H1 (cell line): ENCODE data around the gene ANO2. TPM values are rescaled to one million over a fixed set of nuclear protein-coding genes. Genes with fewer than 3 reads are reported as not detected.

Experiments used
- CTCF ChIA-PET: fragments of 300-600 bp; sonication (Branson Sonifier 250); formaldehyde crosslinking; loops from one replicate; lab custom pipeline; 2021; ENCODE audit not compliant: partially characterized antibody; lab: Charles Lee
- POLR2A ChIA-PET: fragments of 300-600 bp; sonication (Branson Sonifier 250); formaldehyde crosslinking; loops from one replicate; lab custom pipeline; 2021; ENCODE audit warnings: inconsistent platforms; ENCODE audit not compliant: partially characterized antibody; lab: Charles Lee
- DNase-seq, 2 experiments: peaks; one replicate each; pipeline versions ENCODE4 v3.0.0 to v3.0.0-alpha.2; 2010 to 2022; ENCODE audit warnings: low spot score in 2 of 2, low read depth in 1 of 2, mixed read lengths in 1 of 2
- FAIRE-seq: peaks from 2 replicates; lab custom pipeline; 2011; peaks lifted over from hg19 to GRCh38; lab: Jason Lieb, UNC
- H2AFZ ChIP-seq: 2 replicates; pipeline ENCODE4 v1.8.1; 2012; ENCODE audit warnings: low read length, inconsistent platforms
- H2AK5ac ChIP-seq: 2 replicates; pipeline ENCODE4 v1.6.1; 2013; ENCODE audit warnings: low read depth, low read length
- H2BK120ac ChIP-seq: replicated peaks from 2 replicates; pipeline ENCODE3; 2013; ENCODE audit warnings: low read depth, low read length, inconsistent platforms
- H2BK12ac ChIP-seq: 2 replicates; pipeline ENCODE4 v1.6.1; 2013; ENCODE audit warnings: low read depth, low read length
- H2BK15ac ChIP-seq: 2 replicates; pipeline ENCODE4 v1.6.1; 2013; ENCODE audit warnings: low read length
- H2BK20ac ChIP-seq: 2 replicates; pipeline ENCODE4 v1.6.1; 2013; ENCODE audit warnings: low read length
- H2BK5ac ChIP-seq: 2 replicates; pipeline ENCODE4 v1.6.1; 2013; ENCODE audit warnings: low read depth, low read length
- H3K14ac ChIP-seq: 2 replicates; pipeline ENCODE4 v1.6.1; 2013; ENCODE audit warnings: inconsistent platforms; ENCODE audit not compliant: insufficient read length
- H3K18ac ChIP-seq: 2 replicates; pipeline ENCODE4 v1.6.1; 2013; ENCODE audit warnings: low read length; ENCODE audit errors: extremely low read depth
- H3K23ac ChIP-seq: 2 replicates; pipeline ENCODE4 v1.6.1; 2013; ENCODE audit warnings: inconsistent platforms; ENCODE audit not compliant: insufficient read length
- H3K23me2 ChIP-seq: 2 replicates; pipeline ENCODE4 v1.6.1; 2013; ENCODE audit warnings: low read depth, low read length
- H3K27ac ChIP-seq: 2 replicates; pipeline ENCODE4 v1.6.1; 2011; ENCODE audit warnings: low read depth, low read length, inconsistent platforms
- H3K27me3 ChIP-seq, 4 experiments: replicated peaks in 1 of 4; 1 replicate in 1 of 4; 2 replicates in 3 of 4; pipeline versions ENCODE4 v1.6.1 to v1.8.1; 2011 to 2013; ENCODE audit warnings: low read length in 3 of 4, mild to moderate bottlenecking in 3 of 4, inconsistent platforms in 2 of 4, mixed read lengths in 2 of 4, moderate library complexity in 1 of 4; ENCODE audit not compliant: control insufficient read depth in 3 of 4, insufficient read depth in 3 of 4; ENCODE audit errors: extremely low read depth in 1 of 4
- H3K36me3 ChIP-seq, 4 experiments: 2 replicates each; pipeline versions ENCODE4 v1.6.1 to v1.8.1; 2011 to 2013; ENCODE audit warnings: mild to moderate bottlenecking in 4 of 4, low read length in 3 of 4, moderate library complexity in 2 of 4, control low read depth in 1 of 4, inconsistent platforms in 1 of 4; ENCODE audit not compliant: insufficient read depth in 4 of 4, control insufficient read depth in 2 of 4
- H3K4ac ChIP-seq: replicated peaks from 2 replicates; pipeline ENCODE3; 2013; ENCODE audit warnings: low read length, low read depth, mixed read lengths, inconsistent platforms; ENCODE audit not compliant: insufficient read length
- H3K4me1 ChIP-seq, 4 experiments: replicated peaks in 1 of 4; 1 replicate in 1 of 4; 2 replicates in 3 of 4; pipeline versions ENCODE4 v1.6.1 to v1.8.1; 2011 to 2013; ENCODE audit warnings: low read length in 3 of 4, inconsistent platforms in 2 of 4, mixed read lengths in 1 of 4; ENCODE audit not compliant: insufficient read depth in 4 of 4, control insufficient read depth in 3 of 4
- H3K4me2 ChIP-seq, 2 experiments: 2 replicates each; pipeline versions ENCODE4 v1.6.1 to v1.8.1; 2011 to 2013; ENCODE audit warnings: low read depth in 2 of 2, low read length in 2 of 2, control low read depth in 1 of 2, inconsistent platforms in 1 of 2, mild to moderate bottlenecking in 1 of 2; ENCODE audit not compliant: insufficient read depth in 1 of 2
- H3K4me3 ChIP-seq, 4 experiments: fragments of 200-600, 300-600 bp in 1 of 4; sonication (generic), shearing (Covaris generic), sonication (Bioruptor Twin) in 1 of 4; 2 replicates each; pipeline versions ENCODE4 v1.5.1 to v1.8.1; 2011 to 2016; ENCODE audit warnings: low read length in 4 of 4, low read depth in 3 of 4, control low read depth in 2 of 4, inconsistent platforms in 2 of 4, mild to moderate bottlenecking in 2 of 4, mixed read lengths in 1 of 4, moderate library complexity in 1 of 4; ENCODE audit not compliant: insufficient read depth in 2 of 4; ENCODE audit errors: extremely low read depth in 1 of 4
- H3K56ac ChIP-seq: replicated peaks from 2 replicates; pipeline ENCODE3; 2013; ENCODE audit warnings: low read depth, mild to moderate bottlenecking, mixed read lengths, low read length, inconsistent platforms; ENCODE audit not compliant: insufficient read length
- H3K79me1 ChIP-seq: 2 replicates; pipeline ENCODE4 v1.6.1; 2013; ENCODE audit warnings: low read depth, low read length, control low read depth
- H3K79me2 ChIP-seq, 2 experiments: 2 replicates each; pipeline versions ENCODE4 v1.6.1 to v1.8.1; 2012 to 2013; ENCODE audit warnings: low read length in 2 of 2, mild to moderate bottlenecking in 2 of 2, inconsistent platforms in 1 of 2; ENCODE audit not compliant: insufficient read depth in 2 of 2, control insufficient read depth in 1 of 2
- H3K9ac ChIP-seq, 4 experiments: replicated peaks in 1 of 4; 1 replicate in 1 of 4; 2 replicates in 3 of 4; pipeline versions ENCODE4 v1.6.1 to v1.8.1; 2011 to 2013; ENCODE audit warnings: low read depth in 3 of 4, low read length in 3 of 4, control low read depth in 2 of 4, mild to moderate bottlenecking in 2 of 4, moderate library complexity in 2 of 4, inconsistent platforms in 1 of 4; ENCODE audit errors: extremely low read depth in 1 of 4
- H3K9me3 ChIP-seq, 2 experiments: 2 replicates each; pipeline versions ENCODE4 v1.6.1 to v1.8.1; 2012 to 2013; ENCODE audit warnings: mild to moderate bottlenecking in 2 of 2, moderate library complexity in 2 of 2, control low read depth in 1 of 2, inconsistent platforms in 1 of 2, low read depth in 1 of 2, low read length in 1 of 2, mixed read lengths in 1 of 2; ENCODE audit not compliant: insufficient read depth in 2 of 2
- H4K20me1 ChIP-seq, 2 experiments: replicated peaks in 1 of 2; 2 replicates each; pipeline versions ENCODE3 to v1.8.1; 2011 to 2013; ENCODE audit warnings: inconsistent platforms in 2 of 2, low read length in 2 of 2, mild to moderate bottlenecking in 1 of 2; ENCODE audit not compliant: insufficient read depth in 2 of 2, control insufficient read depth in 1 of 2
- H4K5ac ChIP-seq: 2 replicates; pipeline ENCODE4 v1.6.1; 2013; ENCODE audit warnings: low read length, low read depth, mixed read lengths, inconsistent platforms; ENCODE audit not compliant: insufficient read length
- H4K8ac ChIP-seq: 2 replicates; pipeline ENCODE4 v1.8.0; 2013; ENCODE audit warnings: mild to moderate bottlenecking, moderate library complexity, low read length, inconsistent platforms; ENCODE audit not compliant: insufficient read depth; ENCODE audit errors: extremely low read depth
- H4K91ac ChIP-seq: replicated peaks from 2 replicates; pipeline ENCODE3; 2013; ENCODE audit warnings: low read length, mixed read lengths, inconsistent platforms; ENCODE audit not compliant: insufficient read length
- RAD21 ChIP-seq, 2 experiments: IDR thresholded peaks in 1 of 2; conservative IDR thresholded peaks in 1 of 2; 2 replicates each; pipeline ENCODE4 v1.6.1; 2011; ENCODE audit warnings: low read depth in 2 of 2, low read length in 2 of 2, improper control_type of control experiment in 1 of 2, inconsistent platforms in 1 of 2, mild to moderate bottlenecking in 1 of 2, moderate library complexity in 1 of 2
- SAP30 ChIP-seq: fragments of 300-600 bp; sonication (generic); IDR thresholded peaks from 2 replicates; pipeline ENCODE4 v1.7.1; 2012; ENCODE audit warnings: low read length, moderate library complexity, mild to moderate bottlenecking, inconsistent platforms; ENCODE audit not compliant: insufficient read depth, insufficient replicate concordance
- WGBS, 2 experiments: shearing (Covaris generic) in 1 of 2; methylation state at CpG; one replicate each; pipeline versions ENCODE4 v1.1.6 to v1.1.7; 2013 to 2015; ENCODE audit warnings: low lambda C conversion rate in 2 of 2, mixed read lengths in 2 of 2, inconsistent platforms in 1 of 2, low coverage in 1 of 2, missing lambda C conversion rate in 1 of 2; ENCODE audit not compliant: insufficient replicate concordance in 2 of 2, insufficient coverage in 1 of 2, insufficient read length in 1 of 2; ENCODE audit errors: extremely low coverage in 1 of 2, missing lambda C conversion rate in 1 of 2; 5-methylcytosine and 5-hydroxymethylcytosine counted together
- polyA plus RNA-seq, 7 experiments: library from polyadenylated mRNA; depleted of rRNA in 3 of 7; stranded (reverse) in 5 of 7; unstranded in 2 of 7; fragments of >200 nt in 5 of 7; fragments of 200-250 nt in 2 of 7; gene quantifications; 1 replicate in 5 of 7; 2 replicates in 1 of 7; 4 replicates in 1 of 7; pipeline versions ENCODE4 v1.2.1 to v1.2.3, GENCODE V29; 2011 to 2013; ENCODE audit warnings: missing spikeins in 2 of 7, mixed read lengths in 2 of 7
- total RNA-seq: library from RNA; stranded (reverse); fragmentation: NEBNext Ultra II Directional; extraction: Animal tissue kit (Norgen Biotek cat#: 25700); gene quantifications from 2 replicates; pipeline ENCODE4 v1.2.1, GENCODE V29; 2021
- TF ChIP-seq, protein P1 (sequence below), 3 experiments: IDR thresholded peaks; 1 replicate in 2 of 3; 2 replicates in 1 of 3; pipeline versions ENCODE4 v1.5.1 to v1.6.1; 2011; ENCODE audit warnings: low read length in 3 of 3, mild to moderate bottlenecking in 3 of 3, inconsistent platforms in 2 of 3, low read depth in 1 of 3, moderate library complexity in 1 of 3; ENCODE audit not compliant: insufficient read depth in 1 of 3; ENCODE audit errors: control extremely low read depth in 1 of 3
- TF ChIP-seq, protein P2 (sequence below): IDR thresholded peaks from 2 replicates; pipeline ENCODE4 v1.6.1; 2012; ENCODE audit warnings: low read length, inconsistent platforms

Gene ANO2
- total and polyA plus RNA-seq, 2 of the 8 experiments (the other 6 are each of a cell fraction or from before 2014, with no cell fraction given): 1.9 to 5.5 TPM

DNA sequence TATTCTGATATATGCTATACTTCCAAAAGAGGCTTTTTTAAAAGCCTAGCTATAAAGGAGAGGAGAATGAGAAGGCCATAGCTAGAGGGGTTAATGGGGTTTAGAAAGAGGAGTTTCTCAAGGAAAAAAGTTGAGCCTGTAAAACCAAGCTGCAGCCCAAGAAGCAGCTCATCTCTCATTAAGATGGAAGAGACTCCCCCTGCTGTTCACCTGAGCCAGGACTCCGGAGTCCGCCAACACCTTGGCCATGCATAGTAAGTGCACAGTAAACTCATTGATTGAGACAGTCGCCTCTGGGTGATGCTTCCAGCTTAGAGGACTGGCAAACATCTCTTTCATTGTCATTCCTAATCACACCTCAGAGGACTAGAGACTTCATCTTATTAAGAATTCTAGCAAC lies 46.2 kb downstream of the ANO2 start:
- Histone ChIP-seq H3K4ac (no peak overlapping the region), H3K56ac (no peak overlapping the region), H2AFZ (no peak overlapping the region), H3K14ac (no peak overlapping the region), H2BK120ac (no peak overlapping the region), H3K27ac (no peak overlapping the region), H3K4me3 (no peak overlapping the region), H2BK15ac (no peak overlapping the region)
- CTCF ChIA-PET: interaction anchor here (0.6 to 2.1 kb wide), 31 partner anchors 10 to 726 kb away, joined by 3 to 15 read pairs (median 4); no protein-coding TSS in a partner anchor
- peak in 1 of 2 experiments; percentile 10 for DNase-seq
- WGBS, 2 experiments: 61% methylated on average over 3 of the region's 3 CpGs; no CpG with 5 or more reads in 1 of the 2 experiments
- TF ChIP-seq, protein P1, sequence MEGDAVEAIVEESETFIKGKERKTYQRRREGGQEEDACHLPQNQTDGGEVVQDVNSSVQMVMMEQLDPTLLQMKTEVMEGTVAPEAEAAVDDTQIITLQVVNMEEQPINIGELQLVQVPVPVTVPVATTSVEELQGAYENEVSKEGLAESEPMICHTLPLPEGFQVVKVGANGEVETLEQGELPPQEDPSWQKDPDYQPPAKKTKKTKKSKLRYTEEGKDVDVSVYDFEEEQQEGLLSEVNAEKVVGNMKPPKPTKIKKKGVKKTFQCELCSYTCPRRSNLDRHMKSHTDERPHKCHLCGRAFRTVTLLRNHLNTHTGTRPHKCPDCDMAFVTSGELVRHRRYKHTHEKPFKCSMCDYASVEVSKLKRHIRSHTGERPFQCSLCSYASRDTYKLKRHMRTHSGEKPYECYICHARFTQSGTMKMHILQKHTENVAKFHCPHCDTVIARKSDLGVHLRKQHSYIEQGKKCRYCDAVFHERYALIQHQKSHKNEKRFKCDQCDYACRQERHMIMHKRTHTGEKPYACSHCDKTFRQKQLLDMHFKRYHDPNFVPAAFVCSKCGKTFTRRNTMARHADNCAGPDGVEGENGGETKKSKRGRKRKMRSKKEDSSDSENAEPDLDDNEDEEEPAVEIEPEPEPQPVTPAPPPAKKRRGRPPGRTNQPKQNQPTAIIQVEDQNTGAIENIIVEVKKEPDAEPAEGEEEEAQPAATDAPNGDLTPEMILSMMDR (IDR thresholded peaks at IDR 0.05; ENCODE audit: control extremely low read depth in 1 of 3, insufficient read depth in 1 of 3, low read depth in 1 of 3, low read length in 3 of 3): peak; percentile 60 to 73 (median 65)
- no peak for TF ChIP-seq SAP30
- TF ChIP-seq RAD21 (IDR thresholded peaks at IDR 0.05 in 1 of 2, conservative IDR thresholded peaks at IDR 0.05 in 1 of 2; ENCODE audit: low read depth in 2 of 2, low read length in 2 of 2): peak; percentile 59 to 76
- TF ChIP-seq, protein P2, sequence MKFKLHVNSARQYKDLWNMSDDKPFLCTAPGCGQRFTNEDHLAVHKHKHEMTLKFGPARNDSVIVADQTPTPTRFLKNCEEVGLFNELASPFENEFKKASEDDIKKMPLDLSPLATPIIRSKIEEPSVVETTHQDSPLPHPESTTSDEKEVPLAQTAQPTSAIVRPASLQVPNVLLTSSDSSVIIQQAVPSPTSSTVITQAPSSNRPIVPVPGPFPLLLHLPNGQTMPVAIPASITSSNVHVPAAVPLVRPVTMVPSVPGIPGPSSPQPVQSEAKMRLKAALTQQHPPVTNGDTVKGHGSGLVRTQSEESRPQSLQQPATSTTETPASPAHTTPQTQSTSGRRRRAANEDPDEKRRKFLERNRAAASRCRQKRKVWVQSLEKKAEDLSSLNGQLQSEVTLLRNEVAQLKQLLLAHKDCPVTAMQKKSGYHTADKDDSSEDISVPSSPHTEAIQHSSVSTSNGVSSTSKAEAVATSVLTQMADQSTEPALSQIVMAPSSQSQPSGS: no peak
- TF ChIP-seq, all 59 proteins: peak for 2
- Histone ChIP-seq H4K91ac (no peak overlapping the region), H2BK20ac (no peak overlapping the region), H3K18ac (no peak overlapping the region), H4K8ac (no peak overlapping the region), H4K5ac (no peak overlapping the region), H2AK5ac (no peak overlapping the region), H3K9ac (no peak overlapping the region), H3K4me1 (no peaks in the 10 kb centered on the region), H4K20me1 (no peaks in the 10 kb centered on the region), H3K79me2 (no peaks in the 10 kb centered on the region), H2BK12ac (no peak overlapping the region), H3K4me2 (no peak overlapping the region), H3K79me1 (no peaks in the 10 kb centered on the region), H3K23me2 (no peaks in the 10 kb centered on the region), H2BK5ac (no peak overlapping the region), H3K23ac (no peak overlapping the region), H3K27me3 (no peaks in the 10 kb centered on the region), H3K36me3 (no peaks in the 10 kb centered on the region), H3K9me3 (no peaks in the 10 kb centered on the region)
- POLR2A ChIA-PET: interaction anchor here (1.5 kb wide), 1 partner anchor 75 kb away, joined by 3 read pairs; no protein-coding TSS in a partner anchor
- FAIRE-seq: peak; percentile 77
